GM18520 (cell line): ENCODE results near the gene FSTL4.

Experiments
- ATAC-seq: cut with Tn5 transposase; IDR thresholded peaks from one replicate; pipeline ENCODE4 v1.9.1; 2021; ENCODE audit not compliant: unreplicated experiment

Gene FSTL4

GRCh38 chr5:133309166-133309795 is 303.1 kb downstream of the FSTL4 start:
- ATAC-seq, result no peak

- no peak for ATAC-seq
These were observed 305.1 kb downstream of the FSTL4 start for GRCh38 chr5:133307275-133307674.

- ATAC-seq, result no peak
These were observed 307.6 kb downstream of the FSTL4 start for GRCh38 chr5:133304707-133305216.

- no peak for ATAC-seq
These were observed 308.2 kb downstream of the FSTL4 start for GRCh38 chr5:133304178-133304577.

GRCh38 chr5:133303298-133303697 is 309.0 kb downstream of the FSTL4 start:
- no peak for ATAC-seq

- no peak for ATAC-seq
These were observed 312.6 kb downstream of the FSTL4 start for GRCh38 chr5:133299728-133300127.

- ATAC-seq, result no peak
These were observed 313.3 kb downstream of the FSTL4 start for GRCh38 chr5:133299021-133299420.

GRCh38 chr5:133298447-133298846 is 313.9 kb downstream of the FSTL4 start:
- ATAC-seq, result no peak

- ATAC-seq, result no peak
These were observed 315.0 kb downstream of the FSTL4 start for GRCh38 chr5:133297293-133297692.

GRCh38 chr5:133296624-133297023 is 315.7 kb downstream of the FSTL4 start:
- ATAC-seq, result no peak

- ATAC-seq, result no peak
These were observed 316.8 kb downstream of the FSTL4 start for GRCh38 chr5:133295520-133295919.

- no peak for ATAC-seq
These were observed 318.0 kb downstream of the FSTL4 start for GRCh38 chr5:133294380-133294779.

GRCh38 chr5:133293960-133294359 is 318.4 kb downstream of the FSTL4 start:
- no peak for ATAC-seq

- no peak for ATAC-seq
These were observed 320.0 kb downstream of the FSTL4 start for GRCh38 chr5:133292300-133292699.

GRCh38 chr5:133291524-133291923 is 320.8 kb downstream of the FSTL4 start:
- ATAC-seq, result no peak

- no peak for ATAC-seq
These were observed 321.6 kb downstream of the FSTL4 start for GRCh38 chr5:133290669-133291240.

GRCh38 chr5:133289686-133290367 is 322.5 kb downstream of the FSTL4 start:
- no peak for ATAC-seq

- no peak for ATAC-seq
These were observed 324.8 kb downstream of the FSTL4 start for GRCh38 chr5:133287500-133287899.

- no peak for ATAC-seq
These were observed 325.9 kb downstream of the FSTL4 start for GRCh38 chr5:133286483-133286882.

- ATAC-seq, result no peak
These were observed 326.7 kb downstream of the FSTL4 start for GRCh38 chr5:133285583-133286021.

GRCh38 chr5:133284306-133284705 is 328.0 kb downstream of the FSTL4 start:
- ATAC-seq, result no peak

- no peak for ATAC-seq
These were observed 334.0 kb downstream of the FSTL4 start for GRCh38 chr5:133278317-133278716.
